Activated gamma-delta T cell (primary cell): ENCODE measurements around the gene NKIRAS2.
"Not testable (repeated sequence)": the region's sequence is repeated elsewhere in the genome, so short reads cannot be mapped to it uniquely, and the experiment has no call there.

Experiments
- DNase-seq: peaks from one replicate; lab custom pipeline; 2025; lab: John Stamatoyannopoulos, UW

The NKIRAS2 gene

GRCh38 chr17:41998497-41998896, 21.4 kb upstream of the NKIRAS2 start:
- DNase-seq: no peak

- DNase-seq: no peak
Observed at GRCh38 chr17:42000413-42001133, 19.3 kb upstream of the NKIRAS2 start.

GRCh38 chr17:42001729-42002128, 18.2 kb upstream of the NKIRAS2 start:
- no peak for DNase-seq

GRCh38 chr17:42002175-42002791, 17.6 kb upstream of the NKIRAS2 start:
- DNase-seq: no peak

- DNase-seq: no peak
Observed at GRCh38 chr17:42002792-42003301, 17.0 kb upstream of the NKIRAS2 start.

GRCh38 chr17:42005166-42005565, 14.7 kb upstream of the NKIRAS2 start:
- no peak for DNase-seq

GRCh38 chr17:42009170-42009569, 10.7 kb upstream of the NKIRAS2 start:
- DNase-seq: no peak

- not testable (repeated sequence) for DNase-seq
Observed at GRCh38 chr17:42010266-42010680, 9.6 kb upstream of the NKIRAS2 start.

GRCh38 chr17:42010898-42011516, 8.9 kb upstream of the NKIRAS2 start:
- no peak for DNase-seq

- not testable (repeated sequence) for DNase-seq
Observed at GRCh38 chr17:42012363-42012762, 7.5 kb upstream of the NKIRAS2 start.

- not testable (repeated sequence) for DNase-seq
Observed at GRCh38 chr17:42013740-42014139, 6.2 kb upstream of the NKIRAS2 start.

GRCh38 chr17:42016411-42016831, 3.5 kb upstream of the NKIRAS2 start:
- no peak for DNase-seq

GRCh38 chr17:42016941-42017865, 2.7 kb upstream of the NKIRAS2 start, which contains the start of gene DNAJC7:
DNAJC7 (minus strand) TSS chr17:42017439; CDS start chr17:42017416, 23 bp downstream.
- DNase-seq: peak; percentile 77

GRCh38 chr17:42017866-42018200, 2.1 kb upstream of the NKIRAS2 start:
- DNase-seq: no peak

- no peak for DNase-seq
Observed at GRCh38 chr17:42018339-42018738, 1.6 kb upstream of the NKIRAS2 start.

- DNase-seq: no peak
Observed at GRCh38 chr17:42018988-42019387, 902 bp upstream of the NKIRAS2 start.

- not testable (repeated sequence) for DNase-seq
Observed at GRCh38 chr17:42020845-42021244, 955 bp downstream of the NKIRAS2 start.

- no peak for DNase-seq
Observed at GRCh38 chr17:42023524-42024349, 3.8 kb downstream of the NKIRAS2 start.

- DNase-seq: no peak
Observed at GRCh38 chr17:42025191-42025579, 5.3 kb downstream of the NKIRAS2 start.

GRCh38 chr17:42025936-42026335, 6.0 kb downstream of the NKIRAS2 start:
- no peak for DNase-seq
